ENCODE data around the gene PCSK4.

- TF ChIP-seq CTCF (IDR thresholded peaks at IDR 0.05; ENCODE audit: insufficient read depth, low read length, poor library complexity, severe bottlenecking), result no peak
- no peak for TF ChIP-seq EZH2phosphoT487 (conservative IDR thresholded peaks at IDR 0.05; ENCODE audit: low read length)
These were observed 17.7 kb downstream of the PCSK4 start for GRCh38 chr19:1472231-1473084.

Data from SU-DHL-6 (cell line).